ENCODE results near the gene ACOT13.
A peak's percentile ranks its signal among the peaks of the same experiment; 100 is the strongest.
"Not testable (repeated sequence)": the region's sequence is repeated elsewhere in the genome, so short reads cannot be mapped to it uniquely, and the experiment has no call there.

The ACOT13 gene

DNA sequence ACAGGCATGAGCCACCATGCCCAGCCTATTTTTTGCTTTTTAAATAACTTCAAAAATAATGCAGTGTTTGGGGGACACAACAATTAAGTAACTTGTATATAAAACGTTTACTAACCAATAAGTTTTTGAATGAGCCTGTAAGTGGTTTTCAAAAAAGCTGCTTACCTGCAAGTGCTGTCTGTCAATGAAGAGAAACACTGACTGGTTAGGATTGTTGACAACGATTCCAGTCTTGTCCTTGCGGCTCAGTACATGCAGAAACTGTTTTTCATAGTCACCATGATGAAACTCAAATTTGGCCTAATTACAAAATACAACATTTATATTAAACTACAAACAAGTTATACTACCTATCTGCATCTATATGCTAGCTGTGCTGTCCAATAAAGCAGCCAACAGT is 41.7 kb downstream of the ACOT13 start:
- Histone ChIP-seq H3K4me3 (ENCODE audit: low read depth, low read length, poor library complexity, severe bottlenecking) (no peak overlapping the region), H3K9me2 (ENCODE audit: low read depth, low read length) (no peaks in the 10 kb centered on the region), H3K79me2 (ENCODE audit: insufficient read depth, low read length) (peaks cover 18% of the 10 kb centered on the region), H3K36me3 (ENCODE audit: insufficient read depth, low read length) (peaks cover 99% of the 10 kb centered on the region), H3K4me1 (ENCODE audit: insufficient read depth, low read length, severe bottlenecking) (no peaks in the 10 kb centered on the region), H3F3A (ENCODE audit: insufficient read depth, low read length) (no peaks in the 10 kb centered on the region; the same call in 1 of the 2 replicates), H3K27me3 (ENCODE audit: insufficient read depth, low read length) (no peaks in the 10 kb centered on the region), H4K20me1 (ENCODE audit: insufficient read depth, low read length) (peaks cover 3% of the 10 kb centered on the region), H2AFZ (ENCODE audit: low read length) (no peak overlapping the region), H3K9ac (ENCODE audit: low read length) (no peak overlapping the region), H3K4me2 (ENCODE audit: low read length) (no peak overlapping the region), H3K27ac (ENCODE audit: low read depth, low read length, poor library complexity, severe bottlenecking) (no peak overlapping the region), H3K9me3 (ENCODE audit: low read length) (no peaks in the 10 kb centered on the region)
- TF ChIP-seq, protein P1, sequence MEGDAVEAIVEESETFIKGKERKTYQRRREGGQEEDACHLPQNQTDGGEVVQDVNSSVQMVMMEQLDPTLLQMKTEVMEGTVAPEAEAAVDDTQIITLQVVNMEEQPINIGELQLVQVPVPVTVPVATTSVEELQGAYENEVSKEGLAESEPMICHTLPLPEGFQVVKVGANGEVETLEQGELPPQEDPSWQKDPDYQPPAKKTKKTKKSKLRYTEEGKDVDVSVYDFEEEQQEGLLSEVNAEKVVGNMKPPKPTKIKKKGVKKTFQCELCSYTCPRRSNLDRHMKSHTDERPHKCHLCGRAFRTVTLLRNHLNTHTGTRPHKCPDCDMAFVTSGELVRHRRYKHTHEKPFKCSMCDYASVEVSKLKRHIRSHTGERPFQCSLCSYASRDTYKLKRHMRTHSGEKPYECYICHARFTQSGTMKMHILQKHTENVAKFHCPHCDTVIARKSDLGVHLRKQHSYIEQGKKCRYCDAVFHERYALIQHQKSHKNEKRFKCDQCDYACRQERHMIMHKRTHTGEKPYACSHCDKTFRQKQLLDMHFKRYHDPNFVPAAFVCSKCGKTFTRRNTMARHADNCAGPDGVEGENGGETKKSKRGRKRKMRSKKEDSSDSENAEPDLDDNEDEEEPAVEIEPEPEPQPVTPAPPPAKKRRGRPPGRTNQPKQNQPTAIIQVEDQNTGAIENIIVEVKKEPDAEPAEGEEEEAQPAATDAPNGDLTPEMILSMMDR (IDR thresholded peaks at IDR 0.05; ENCODE audit: low read length): no peak
- TF ChIP-seq EZH2 (IDR thresholded peaks at IDR 0.05; ENCODE audit: borderline replicate concordance, low read length): no peak

DNA sequence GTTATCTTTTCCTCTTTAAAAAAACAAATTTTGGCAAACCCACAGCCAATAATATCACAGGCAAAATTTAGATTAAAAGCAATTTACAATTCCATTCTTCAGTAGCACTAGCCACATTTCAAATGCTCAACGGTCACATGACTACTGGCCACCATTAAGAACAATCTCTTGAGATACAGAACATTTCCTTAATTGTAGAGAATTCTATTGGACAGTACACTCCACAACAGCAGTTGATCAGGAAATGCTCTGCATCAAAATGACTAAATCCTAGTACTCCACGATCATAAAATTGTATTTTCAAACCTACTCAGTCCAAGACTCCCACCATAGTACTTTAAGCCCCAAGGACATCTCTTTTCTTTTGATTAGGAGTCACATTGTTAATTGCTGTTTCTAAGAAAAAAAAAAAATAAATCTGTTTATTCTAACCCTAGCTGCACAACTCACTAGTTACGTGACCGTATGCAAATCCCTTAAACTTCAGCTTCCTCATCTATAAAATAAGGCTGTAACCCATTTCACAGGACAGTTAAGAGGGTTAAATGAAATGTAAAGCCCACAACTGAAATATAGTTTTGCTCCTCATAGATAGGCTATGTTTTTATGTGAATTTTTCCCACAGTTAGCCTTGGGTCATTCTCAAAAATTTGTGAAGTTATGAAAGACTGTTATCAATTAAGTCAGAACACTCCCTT is 42.3 kb downstream of the ACOT13 start:
- H3F3A ChIP-seq (ENCODE audit: insufficient read depth, low read length): no peaks in the 10 kb centered on the region; the same call in 1 of the 2 replicates
- peaks cover 24% of the 10 kb centered on the region for H3K79me2 ChIP-seq (ENCODE audit: insufficient read depth, low read length)
- no peaks in the 10 kb centered on the region for H3K9me2 ChIP-seq (ENCODE audit: low read depth, low read length)
- H3K9me3 ChIP-seq (ENCODE audit: low read length): no peaks in the 10 kb centered on the region
- no peak overlapping the region for H3K9ac ChIP-seq (ENCODE audit: low read length)
- no peaks in the 10 kb centered on the region for H3K27me3 ChIP-seq (ENCODE audit: insufficient read depth, low read length)
- TF ChIP-seq, protein P1 (IDR thresholded peaks at IDR 0.05; ENCODE audit: low read length): no peak
- no peak for TF ChIP-seq EZH2 (IDR thresholded peaks at IDR 0.05; ENCODE audit: borderline replicate concordance, low read length)
- H4K20me1 ChIP-seq (ENCODE audit: insufficient read depth, low read length): peaks cover 3% of the 10 kb centered on the region
- H3K36me3 ChIP-seq (ENCODE audit: insufficient read depth, low read length): peaks cover 99% of the 10 kb centered on the region
- no peak overlapping the region for H2AFZ ChIP-seq (ENCODE audit: low read length)
- H3K4me1 ChIP-seq (ENCODE audit: insufficient read depth, low read length, severe bottlenecking): no peaks in the 10 kb centered on the region
- H3K4me3 ChIP-seq (ENCODE audit: low read depth, low read length, poor library complexity, severe bottlenecking): no peak overlapping the region
- H3K27ac ChIP-seq (ENCODE audit: low read depth, low read length, poor library complexity, severe bottlenecking): no peak overlapping the region
- no peak overlapping the region for H3K4me2 ChIP-seq (ENCODE audit: low read length)

DNA sequence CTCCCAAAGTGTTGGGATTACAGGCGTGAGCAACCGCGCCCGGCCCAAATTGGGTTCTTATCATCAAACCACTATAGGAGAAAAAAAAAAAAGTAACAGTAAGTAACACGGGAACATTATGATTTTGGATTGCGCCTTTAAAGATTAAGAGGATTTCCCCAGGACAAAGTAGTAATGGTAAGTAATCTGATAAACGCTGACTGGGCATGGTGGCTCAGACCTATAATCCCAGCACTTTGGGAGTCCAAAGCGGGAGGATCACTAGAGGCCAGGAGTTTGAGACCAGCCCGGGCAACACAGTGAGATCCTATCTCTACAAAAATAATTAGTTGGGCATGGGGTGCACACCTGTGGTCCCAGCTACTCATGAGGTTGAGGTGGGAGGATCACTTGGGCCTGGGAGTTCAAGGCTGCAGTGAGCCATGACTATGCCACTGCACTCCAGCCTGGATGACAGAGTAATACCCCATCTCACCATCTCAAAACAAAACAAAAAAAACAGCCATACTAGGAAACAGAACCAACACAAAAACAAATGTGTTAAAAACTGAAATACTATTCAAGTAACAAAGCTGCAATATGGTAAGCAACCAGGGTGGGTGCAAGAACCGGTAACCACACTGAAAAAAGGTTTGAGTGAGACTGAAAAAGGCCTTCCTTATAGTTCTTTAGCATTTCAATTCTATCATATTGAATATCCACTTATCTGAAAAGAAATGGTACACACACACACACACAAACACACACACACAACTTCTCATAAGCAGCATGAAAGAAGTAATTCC is 43.8 kb downstream of the ACOT13 start:
- Histone ChIP-seq H3F3A (ENCODE audit: insufficient read depth, low read length) (no peaks in the 10 kb centered on the region; the same call in 1 of the 2 replicates), H3K27ac (ENCODE audit: low read depth, low read length, poor library complexity, severe bottlenecking) (no peak overlapping the region), H2AFZ (ENCODE audit: low read length) (no peak overlapping the region), H3K9ac (ENCODE audit: low read length) (no peak overlapping the region), H3K9me3 (ENCODE audit: low read length) (no peaks in the 10 kb centered on the region), H3K4me1 (ENCODE audit: insufficient read depth, low read length, severe bottlenecking) (no peaks in the 10 kb centered on the region), H3K4me3 (ENCODE audit: low read depth, low read length, poor library complexity, severe bottlenecking) (no peak overlapping the region), H3K4me2 (ENCODE audit: low read length) (no peak overlapping the region), H3K27me3 (ENCODE audit: insufficient read depth, low read length) (no peaks in the 10 kb centered on the region), H3K9me2 (ENCODE audit: low read depth, low read length) (no peaks in the 10 kb centered on the region), H3K36me3 (ENCODE audit: insufficient read depth, low read length) (peaks cover 99% of the 10 kb centered on the region), H3K79me2 (ENCODE audit: insufficient read depth, low read length) (peaks cover 35% of the 10 kb centered on the region), H4K20me1 (ENCODE audit: insufficient read depth, low read length) (peaks cover 3% of the 10 kb centered on the region)
- TF ChIP-seq EZH2 (IDR thresholded peaks at IDR 0.05; ENCODE audit: borderline replicate concordance, low read length): no peak
- TF ChIP-seq, protein P1 (IDR thresholded peaks at IDR 0.05; ENCODE audit: low read length): no peak

DNA sequence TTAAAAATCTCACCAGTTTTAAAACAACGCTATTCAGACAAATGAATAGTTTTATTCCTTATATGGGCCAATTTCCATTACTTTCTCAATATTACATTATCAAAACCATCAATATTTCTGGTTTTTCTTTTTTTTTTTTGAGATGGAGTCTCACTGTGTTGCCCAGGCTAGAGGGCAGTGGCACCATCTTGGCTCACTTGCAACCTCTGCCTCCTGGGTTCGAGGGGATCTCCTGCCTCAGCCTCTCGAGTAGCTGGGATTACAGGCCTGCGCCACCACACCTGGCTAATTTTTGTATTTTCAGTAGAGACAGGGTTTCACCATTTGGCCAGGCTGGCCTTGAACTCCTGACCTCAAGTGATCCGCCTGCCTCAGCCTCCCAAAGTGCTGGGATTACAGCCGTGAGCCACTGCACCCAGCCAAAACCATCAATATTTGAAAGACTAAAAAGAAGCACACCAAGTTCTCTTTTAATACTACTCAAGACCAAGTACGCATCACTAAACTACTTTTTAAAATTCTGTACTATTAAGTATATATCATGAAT is 49.8 kb downstream of the ACOT13 start:
- not testable (repeated sequence) for H3K9me3 ChIP-seq (ENCODE audit: low read length); H3K27ac ChIP-seq (ENCODE audit: low read depth, low read length, poor library complexity, severe bottlenecking); H3K9ac ChIP-seq (ENCODE audit: low read length); H4K20me1 ChIP-seq (ENCODE audit: insufficient read depth, low read length); H3F3A ChIP-seq (ENCODE audit: insufficient read depth, low read length); H3K27me3 ChIP-seq (ENCODE audit: insufficient read depth, low read length); H3K9me2 ChIP-seq (ENCODE audit: low read depth, low read length); H2AFZ ChIP-seq (ENCODE audit: low read length)
- Histone ChIP-seq H3K4me3 (ENCODE audit: low read depth, low read length, poor library complexity, severe bottlenecking) (peak overlapping the region; percentile 99), H3K4me1 (ENCODE audit: insufficient read depth, low read length, severe bottlenecking) (peaks cover 37% of the 10 kb centered on the region), H3K36me3 (ENCODE audit: insufficient read depth, low read length) (peaks cover 80% of the 10 kb centered on the region), H3K79me2 (ENCODE audit: insufficient read depth, low read length) (peaks cover 70% of the 10 kb centered on the region), H3K4me2 (ENCODE audit: low read length) (peak overlapping the region; percentile 70)
